Myocyte (in vitro differentiated cells): Measurements from ENCODE around the gene HSP90B1. TPM values are rescaled to one million over a fixed set of nuclear protein-coding genes. Genes with fewer than 3 reads are reported as not detected.
A peak's percentile ranks its signal among the peaks of the same experiment; 100 is the strongest.

Source experiments
- DNase-seq: peaks from one replicate; pipeline ENCODE4 v3.0.0-alpha.2; 2012; ENCODE audit warnings: low read depth
- total RNA-seq: library from RNA; depleted of rRNA; stranded (reverse); fragments of >200 nt; gene quantifications from 2 replicates; pipeline ENCODE4 v1.2.3, GENCODE V29; 2014

The HSP90B1 gene
- total RNA-seq, 1 donor from 2014 or later, result 940 TPM

- no peak for DNase-seq
These were observed 39.2 kb downstream of the HSP90B1 start for GRCh38 chr12:103969391-103969790.

GRCh38 chr12:103973909-103974308 lies 43.7 kb downstream of the HSP90B1 start:
- DNase-seq, result no peak

GRCh38 chr12:103975368-103975767 lies 45.2 kb downstream of the HSP90B1 start:
- no peak for DNase-seq

GRCh38 chr12:103978384-103978982 lies 48.3 kb downstream of the HSP90B1 start:
- no peak for DNase-seq

- DNase-seq, result peak; percentile 39
These were observed 56.6 kb downstream of the HSP90B1 start for GRCh38 chr12:103986829-103987228.

- DNase-seq, result peak; percentile 78
These were observed 64.0 kb downstream of the HSP90B1 start for GRCh38 chr12:103994235-103994634.

- DNase-seq, result no peak
These were observed 66.4 kb downstream of the HSP90B1 start for GRCh38 chr12:103996595-103996994.

GRCh38 chr12:103997286-103997900 lies 67.2 kb downstream of the HSP90B1 start:
- DNase-seq, result no peak

Other genes with a start within 250 kb of the HSP90B1 start
- gene NT5DC3, start 89.2 kb upstream of the HSP90B1 start, total RNA-seq, result 9.7 and 10.0 TPM in 2 replicates
- gene TDG, start 35.5 kb downstream of the HSP90B1 start, total RNA-seq, result 26.2 and 28.1 TPM in 2 replicates
- gene GLT8D2, start 119.8 kb downstream of the HSP90B1 start, total RNA-seq, result 17.6 and 17.9 TPM in 2 replicates
- 25.3 and 29.0 TPM in 2 replicates for gene HCFC2, start 134.1 kb downstream of the HSP90B1 start, total RNA-seq
- 12.8 and 33.2 TPM in 2 replicates for gene NFYB, start 207.8 kb downstream of the HSP90B1 start, total RNA-seq